Measurements from ENCODE around the gene PPP1R9A. TPM values are rescaled to one million over a fixed set of nuclear protein-coding genes. Genes with fewer than 3 reads are reported as not detected.

Gene PPP1R9A
- total RNA-seq, 1 experiment from 2014 or later, result 21.8 TPM

- no peak for DNase-seq
- Histone ChIP-seq H3K27ac (no peak overlapping the region), H3K4me1 (no peaks in the 10 kb centered on the region), H3K36me3 (no peaks in the 10 kb centered on the region), H3K27me3 (no peaks in the 10 kb centered on the region), H3K9me3 (replicated peaks) (peaks cover 3% of the 10 kb centered on the region; the same call in 1 of the 2 replicates), H3K4me3 (no peak overlapping the region)
These were observed 262.3 kb downstream of the PPP1R9A start for GRCh38 chr7:95169678-95170077.

GRCh38 chr7:95172420-95172819, 265.0 kb downstream of the PPP1R9A start:
- Histone ChIP-seq H3K27ac (no peak overlapping the region), H3K4me3 (no peak overlapping the region), H3K9me3 (replicated peaks) (no peaks in the 10 kb centered on the region; the same call in 1 of the 2 replicates), H3K27me3 (no peaks in the 10 kb centered on the region), H3K36me3 (no peaks in the 10 kb centered on the region), H3K4me1 (no peaks in the 10 kb centered on the region)
- no peak for DNase-seq

GRCh38 chr7:95190515-95190914, 283.1 kb downstream of the PPP1R9A start:
- peak overlapping the region; percentile 13; the same call in 1 of the 2 replicates for H3K27ac ChIP-seq
- no peaks in the 10 kb centered on the region for H3K27me3 ChIP-seq
- DNase-seq, result peak; percentile 37 to 58

GRCh38 chr7:95191795-95192194, 284.4 kb downstream of the PPP1R9A start:
- Histone ChIP-seq H3K27ac (no peak overlapping the region), H3K4me3 (no peak overlapping the region), H3K36me3 (no peaks in the 10 kb centered on the region), H3K4me1 (no peaks in the 10 kb centered on the region; the same call in 1 of the 2 replicates), H3K9me3 (replicated peaks) (peaks cover 4% of the 10 kb centered on the region; the same call in 1 of the 2 replicates), H3K27me3 (no peaks in the 10 kb centered on the region)
- no peak for DNase-seq

More at GRCh38 chr7:95190515-95190914, 283.1 kb downstream of the PPP1R9A start:
- Histone ChIP-seq H3K36me3 (no peaks in the 10 kb centered on the region), H3K4me3 (no peak overlapping the region), H3K9me3 (replicated peaks) (peaks cover 4% of the 10 kb centered on the region; the same call in 1 of the 2 replicates), H3K4me1 (no peaks in the 10 kb centered on the region; the same call in 1 of the 2 replicates)

GRCh38 chr7:95198863-95199262, 291.5 kb downstream of the PPP1R9A start:
- H3K36me3 ChIP-seq, result no peaks in the 10 kb centered on the region
- H3K27ac ChIP-seq, result no peak overlapping the region
- no peaks in the 10 kb centered on the region for H3K27me3 ChIP-seq
- no peak overlapping the region for H3K4me3 ChIP-seq
- no peaks in the 10 kb centered on the region; the same call in 1 of the 2 replicates for H3K4me1 ChIP-seq
- DNase-seq, result no peak
- no peaks in the 10 kb centered on the region for H3K9me3 ChIP-seq (replicated peaks)

GRCh38 chr7:95199779-95200558, 292.6 kb downstream of the PPP1R9A start:
- DNase-seq, result peak; percentile 70 to 90
- Histone ChIP-seq H3K27me3 (no peaks in the 10 kb centered on the region), H3K4me3 (no peak overlapping the region), H3K9me3 (replicated peaks) (no peaks in the 10 kb centered on the region), H3K36me3 (no peaks in the 10 kb centered on the region), H3K4me1 (peaks cover 2% of the 10 kb centered on the region), H3K27ac (no peak overlapping the region)

- no peaks in the 10 kb centered on the region for H3K27me3 ChIP-seq
- H3K4me3 ChIP-seq, result no peak overlapping the region
- H3K27ac ChIP-seq, result no peak overlapping the region
- no peaks in the 10 kb centered on the region for H3K9me3 ChIP-seq (replicated peaks)
- no peak for DNase-seq
- no peaks in the 10 kb centered on the region for H3K36me3 ChIP-seq
- peaks cover 10% of the 10 kb centered on the region for H3K4me1 ChIP-seq
These were observed 293.3 kb downstream of the PPP1R9A start for GRCh38 chr7:95200741-95201140.

- Histone ChIP-seq H3K27ac (no peak overlapping the region), H3K4me1 (peaks cover 15% of the 10 kb centered on the region), H3K36me3 (no peaks in the 10 kb centered on the region), H3K9me3 (replicated peaks) (no peaks in the 10 kb centered on the region), H3K27me3 (no peaks in the 10 kb centered on the region), H3K4me3 (no peak overlapping the region)
- no peak for DNase-seq
These were observed 294.3 kb downstream of the PPP1R9A start for GRCh38 chr7:95201727-95202126.

- no peaks in the 10 kb centered on the region for H3K27me3 ChIP-seq
- peaks cover 15% of the 10 kb centered on the region for H3K4me1 ChIP-seq
- H3K27ac ChIP-seq, result no peak overlapping the region
- no peaks in the 10 kb centered on the region for H3K36me3 ChIP-seq
- H3K4me3 ChIP-seq, result no peak overlapping the region
- H3K9me3 ChIP-seq (replicated peaks), result no peaks in the 10 kb centered on the region
- no peak for DNase-seq
These were observed 297.2 kb downstream of the PPP1R9A start for GRCh38 chr7:95204618-95205017.

- DNase-seq, result peak in 1 of 2 experiments; percentile 54
- Histone ChIP-seq H3K4me1 (peaks cover 15% of the 10 kb centered on the region), H3K27me3 (no peaks in the 10 kb centered on the region), H3K4me3 (no peak overlapping the region), H3K9me3 (replicated peaks) (no peaks in the 10 kb centered on the region), H3K36me3 (no peaks in the 10 kb centered on the region), H3K27ac (no peak overlapping the region)
These were observed 298.4 kb downstream of the PPP1R9A start for GRCh38 chr7:95205665-95206225.

GRCh38 chr7:95209276-95209675, 301.9 kb downstream of the PPP1R9A start:
- Histone ChIP-seq H3K9me3 (replicated peaks) (no peaks in the 10 kb centered on the region), H3K27me3 (no peaks in the 10 kb centered on the region), H3K4me1 (peaks cover 21% of the 10 kb centered on the region), H3K4me3 (no peak overlapping the region), H3K36me3 (no peaks in the 10 kb centered on the region), H3K27ac (peak overlapping the region; percentile 44)
- peak in 1 of 2 experiments; percentile 31 for DNase-seq

GRCh38 chr7:95209788-95210187, 302.4 kb downstream of the PPP1R9A start:
- no peak overlapping the region for H3K4me3 ChIP-seq
- H3K4me1 ChIP-seq, result peaks cover 21% of the 10 kb centered on the region
- H3K27me3 ChIP-seq, result no peaks in the 10 kb centered on the region
- H3K27ac ChIP-seq, result peak overlapping the region; percentile 44
- peak in 1 of 2 experiments; percentile 77 for DNase-seq
- no peaks in the 10 kb centered on the region for H3K9me3 ChIP-seq (replicated peaks)
- no peaks in the 10 kb centered on the region for H3K36me3 ChIP-seq

- Histone ChIP-seq H3K4me1 (peaks cover 7% of the 10 kb centered on the region), H3K27ac (no peak overlapping the region), H3K4me3 (no peak overlapping the region), H3K27me3 (no peaks in the 10 kb centered on the region), H3K36me3 (no peaks in the 10 kb centered on the region), H3K9me3 (replicated peaks) (peaks cover 5% of the 10 kb centered on the region; the same call in 1 of the 2 replicates)
- DNase-seq, result no peak
These were observed 305.8 kb downstream of the PPP1R9A start for GRCh38 chr7:95213148-95213547.

- H3K4me3 ChIP-seq, result no peak overlapping the region
- DNase-seq, result peak; percentile 45 to 55
- peaks cover 5% of the 10 kb centered on the region; the same call in 1 of the 2 replicates for H3K9me3 ChIP-seq (replicated peaks)
- no peaks in the 10 kb centered on the region for H3K36me3 ChIP-seq
- H3K27me3 ChIP-seq, result no peaks in the 10 kb centered on the region
- H3K4me1 ChIP-seq, result peaks cover 7% of the 10 kb centered on the region
- H3K27ac ChIP-seq, result no peak overlapping the region
These were observed 306.6 kb downstream of the PPP1R9A start for GRCh38 chr7:95213809-95214492.

- no peak overlapping the region for H3K4me3 ChIP-seq
- H3K36me3 ChIP-seq, result no peaks in the 10 kb centered on the region
- no peak overlapping the region for H3K27ac ChIP-seq
- no peaks in the 10 kb centered on the region for H3K4me1 ChIP-seq
- H3K27me3 ChIP-seq, result no peaks in the 10 kb centered on the region
- H3K9me3 ChIP-seq (replicated peaks), result peaks cover 9% of the 10 kb centered on the region; the same call in 1 of the 2 replicates
- DNase-seq, result no peak
These were observed 312.3 kb downstream of the PPP1R9A start for GRCh38 chr7:95219721-95220120.

All from SJCRH30 (cell line).